ENCODE data around the gene TGFBR2. TPM values are rescaled to one million over a fixed set of nuclear protein-coding genes. Genes with fewer than 3 reads are reported as not detected.

Gene TGFBR2
- total RNA-seq, 2 donors from 2014 or later, result 91.8 to 143 TPM

DNA sequence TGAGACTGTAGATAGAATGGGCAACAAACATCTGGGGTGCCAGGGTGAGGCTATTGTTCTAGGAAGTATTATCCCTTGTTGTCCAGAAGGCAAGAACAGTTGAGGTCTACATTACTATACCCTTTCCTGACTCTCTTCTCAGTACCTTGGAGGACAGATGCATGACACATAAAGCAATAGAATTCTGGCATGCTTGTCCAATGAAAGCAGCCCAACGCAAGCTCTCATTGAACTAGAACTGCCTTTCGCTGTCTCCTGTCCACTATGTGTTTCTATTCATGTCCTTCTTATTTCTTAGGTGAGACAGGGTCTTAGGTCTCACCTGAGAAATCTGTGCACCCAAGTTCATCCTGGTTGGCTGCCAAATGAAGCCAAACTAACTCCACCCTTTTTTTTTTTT, 68.6 kb downstream of the TGFBR2 start:
- Histone ChIP-seq H3K27ac (no peak overlapping the region), H3K9me3 (no peaks in the 10 kb centered on the region), H3K27me3 (no peaks in the 10 kb centered on the region), H3K4me3 (no peak overlapping the region), H3K36me3 (replicated peaks in 1 of 2; ENCODE audit: insufficient read depth in 1 of 2, low read depth in 2 of 2) (peaks cover 3 to 30% of the 10 kb centered on the region in 2 donors), H3K4me1 (no peaks in the 10 kb centered on the region)
- TF ChIP-seq, protein P1, sequence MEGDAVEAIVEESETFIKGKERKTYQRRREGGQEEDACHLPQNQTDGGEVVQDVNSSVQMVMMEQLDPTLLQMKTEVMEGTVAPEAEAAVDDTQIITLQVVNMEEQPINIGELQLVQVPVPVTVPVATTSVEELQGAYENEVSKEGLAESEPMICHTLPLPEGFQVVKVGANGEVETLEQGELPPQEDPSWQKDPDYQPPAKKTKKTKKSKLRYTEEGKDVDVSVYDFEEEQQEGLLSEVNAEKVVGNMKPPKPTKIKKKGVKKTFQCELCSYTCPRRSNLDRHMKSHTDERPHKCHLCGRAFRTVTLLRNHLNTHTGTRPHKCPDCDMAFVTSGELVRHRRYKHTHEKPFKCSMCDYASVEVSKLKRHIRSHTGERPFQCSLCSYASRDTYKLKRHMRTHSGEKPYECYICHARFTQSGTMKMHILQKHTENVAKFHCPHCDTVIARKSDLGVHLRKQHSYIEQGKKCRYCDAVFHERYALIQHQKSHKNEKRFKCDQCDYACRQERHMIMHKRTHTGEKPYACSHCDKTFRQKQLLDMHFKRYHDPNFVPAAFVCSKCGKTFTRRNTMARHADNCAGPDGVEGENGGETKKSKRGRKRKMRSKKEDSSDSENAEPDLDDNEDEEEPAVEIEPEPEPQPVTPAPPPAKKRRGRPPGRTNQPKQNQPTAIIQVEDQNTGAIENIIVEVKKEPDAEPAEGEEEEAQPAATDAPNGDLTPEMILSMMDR (IDR thresholded peaks at IDR 0.05), result no peak
- no peak for TF ChIP-seq POLR2A (IDR thresholded peaks at IDR 0.05)
- no peak for ATAC-seq
- 96 to 100% methylated on average over 2 of the region's 2 CpGs for WGBS, 2 donors
- intact Hi-C loops (cut with DNase I), result no loop called here
- DNase-seq, result no peak

DNA sequence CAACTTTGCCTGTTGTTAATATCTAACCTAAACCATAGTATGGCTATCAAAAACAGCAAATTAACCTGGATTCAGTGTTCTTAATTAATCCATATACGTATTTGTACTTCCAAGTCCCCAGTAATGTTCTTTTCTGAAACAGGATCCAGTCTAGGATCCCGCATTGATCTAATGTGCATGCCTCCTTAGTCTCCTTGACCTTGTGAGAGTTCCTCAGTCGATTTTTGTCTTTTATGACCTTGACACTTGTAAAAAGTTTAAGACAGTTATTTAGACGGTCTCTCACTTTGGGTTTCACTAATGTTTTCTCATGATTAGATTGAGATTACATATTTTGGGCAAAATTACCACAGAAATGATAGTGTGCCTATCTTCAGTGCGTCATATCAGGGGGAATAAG, 69.4 kb downstream of the TGFBR2 start:
- TF ChIP-seq, protein P1 (IDR thresholded peaks at IDR 0.05), result no peak
- TF ChIP-seq POLR2A (IDR thresholded peaks at IDR 0.05), result no peak
- DNase-seq (no peak), ATAC-seq (no peak)
- peaks cover 2% of the 10 kb centered on the region for H3K4me1 ChIP-seq
- intact Hi-C loops (cut with DNase I), result no loop called here
- no peaks in the 10 kb centered on the region for H3K9me3 ChIP-seq
- no peak overlapping the region for H3K27ac ChIP-seq
- H3K36me3 ChIP-seq (replicated peaks in 1 of 2; ENCODE audit: insufficient read depth in 1 of 2, low read depth in 2 of 2), result peaks cover 3 to 30% of the 10 kb centered on the region in 2 donors
- H3K27me3 ChIP-seq, result no peaks in the 10 kb centered on the region
- WGBS, 2 donors, result 78 to 88% methylated on average over 5 of the region's 5 CpGs
- no peak overlapping the region for H3K4me3 ChIP-seq

DNA sequence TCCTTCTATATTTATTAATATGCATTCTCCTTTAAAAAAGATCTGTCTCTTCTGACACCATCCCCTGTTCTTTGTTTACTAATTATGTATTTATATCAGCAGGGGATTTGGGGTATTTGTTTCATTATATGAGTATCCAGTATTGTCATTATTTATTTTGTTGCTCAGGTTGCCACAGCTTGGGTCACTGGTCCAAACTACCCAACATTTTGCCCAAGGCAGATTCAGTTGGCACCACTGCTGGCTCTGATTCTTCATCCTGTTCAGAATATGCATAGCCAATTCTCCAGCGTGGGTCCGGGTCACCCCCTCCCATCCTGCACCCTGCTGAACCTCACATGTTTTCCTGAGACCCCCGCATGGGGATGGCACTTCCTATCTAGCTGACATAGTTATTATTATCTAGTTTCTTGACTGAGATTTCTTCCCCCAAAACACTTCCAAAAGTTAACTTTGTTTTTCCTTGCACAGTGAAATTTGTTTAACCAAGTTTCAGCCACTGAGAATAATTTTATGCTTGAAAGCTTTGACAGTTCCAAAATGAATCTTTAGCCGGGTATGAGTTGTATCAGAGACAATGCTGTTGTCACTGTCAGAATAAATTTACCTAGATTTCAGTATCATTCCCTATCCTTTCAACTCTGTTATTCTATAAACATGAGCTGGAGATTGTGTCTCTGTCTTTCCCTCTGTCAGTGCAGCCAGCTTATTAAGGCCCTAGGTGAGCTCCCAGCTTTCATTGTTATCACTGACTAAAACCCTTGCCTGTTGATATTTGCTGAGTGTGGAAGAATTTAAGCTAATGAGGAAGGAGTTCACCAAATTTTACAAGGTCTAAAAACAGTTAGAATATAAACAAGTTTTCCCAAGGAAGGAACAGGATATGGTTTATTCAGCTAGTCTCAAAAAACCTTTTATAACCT, 70.3 kb downstream of the TGFBR2 start:
- ATAC-seq, result no peak
- H3K36me3 ChIP-seq (replicated peaks in 1 of 2; ENCODE audit: insufficient read depth in 1 of 2, low read depth in 2 of 2), result peaks cover 3 to 27% of the 10 kb centered on the region in 2 donors
- H3K4me3 ChIP-seq, result no peak overlapping the region
- H3K4me1 ChIP-seq, result peaks cover 6% of the 10 kb centered on the region
- WGBS, 2 donors, result 84 to 85% methylated on average over 4 of the region's 4 CpGs
- intact Hi-C loops (cut with DNase I), result no loop called here
- TF ChIP-seq, protein P1 (IDR thresholded peaks at IDR 0.05), result no peak
- no peak for TF ChIP-seq POLR2A (IDR thresholded peaks at IDR 0.05)
- no peaks in the 10 kb centered on the region for H3K9me3 ChIP-seq
- no peak for DNase-seq
- no peak overlapping the region for H3K27ac ChIP-seq
- H3K27me3 ChIP-seq, result no peaks in the 10 kb centered on the region

DNA sequence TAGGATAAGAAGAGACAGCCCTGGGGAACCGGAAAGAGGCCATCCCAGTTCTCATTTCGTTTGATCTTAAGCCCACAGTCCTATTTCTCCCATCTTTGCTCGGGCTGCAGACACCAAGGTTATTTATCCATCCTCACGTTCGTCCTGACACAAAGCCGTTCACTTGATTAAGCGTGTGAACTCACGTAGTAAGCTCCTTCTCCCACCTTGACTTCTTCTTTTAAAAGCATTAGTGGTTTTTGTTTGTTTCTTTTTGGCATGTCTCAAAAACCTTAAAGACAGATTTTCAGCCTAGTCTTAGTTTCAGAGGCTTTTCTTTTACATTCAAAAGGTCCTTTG, 70.9 kb downstream of the TGFBR2 start:
- no peaks in the 10 kb centered on the region for H3K9me3 ChIP-seq
- DNase-seq, result no peak
- ATAC-seq, result no peak
- WGBS, 2 donors, result 82 to 83% methylated on average over 8 of the region's 8 CpGs
- H3K27me3 ChIP-seq, result no peaks in the 10 kb centered on the region
- TF ChIP-seq, protein P1 (IDR thresholded peaks at IDR 0.05), result no peak
- no peak for TF ChIP-seq POLR2A (IDR thresholded peaks at IDR 0.05)
- H3K27ac ChIP-seq, result no peak overlapping the region
- peaks cover 3 to 20% of the 10 kb centered on the region in 2 donors for H3K36me3 ChIP-seq (replicated peaks in 1 of 2; ENCODE audit: insufficient read depth in 1 of 2, low read depth in 2 of 2)
- peaks cover 6% of the 10 kb centered on the region for H3K4me1 ChIP-seq
- intact Hi-C loops (cut with DNase I), result no loop called here
- H3K4me3 ChIP-seq, result no peak overlapping the region

DNA sequence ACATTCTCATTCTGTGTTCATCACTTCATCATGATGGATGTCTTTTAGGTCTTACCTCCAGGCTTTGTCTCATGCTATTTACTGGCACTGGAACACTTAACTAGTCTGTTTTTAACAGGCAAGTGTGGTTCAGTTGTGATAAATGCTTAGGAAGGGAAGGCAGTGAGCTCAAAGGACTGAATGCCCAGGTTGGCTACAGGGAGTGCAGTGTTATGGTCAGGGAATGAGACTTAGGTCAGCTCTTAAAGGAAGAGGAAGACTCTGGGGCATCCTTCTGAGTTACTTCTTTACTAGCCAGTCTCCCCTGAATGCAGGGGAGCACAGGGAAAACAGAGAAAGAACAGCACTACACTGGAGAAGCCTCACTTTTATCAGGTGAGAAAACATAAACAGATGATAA, 72.6 kb downstream of the TGFBR2 start:
- H3K4me3 ChIP-seq, result no peak overlapping the region
- H3K27me3 ChIP-seq, result no peaks in the 10 kb centered on the region
- TF ChIP-seq, protein P1 (IDR thresholded peaks at IDR 0.05), result no peak
- no peak for TF ChIP-seq POLR2A (IDR thresholded peaks at IDR 0.05)
- no peaks in the 10 kb centered on the region for H3K9me3 ChIP-seq
- no peak for ATAC-seq
- H3K27ac ChIP-seq, result no peak overlapping the region
- H3K36me3 ChIP-seq (replicated peaks in 1 of 2; ENCODE audit: insufficient read depth in 1 of 2, low read depth in 2 of 2), result peaks cover 2 to 12% of the 10 kb centered on the region in 2 donors
- no peak for DNase-seq
- H3K4me1 ChIP-seq, result peaks cover 13% of the 10 kb centered on the region
- intact Hi-C loops (cut with DNase I), result no loop called here
